ENCODE measurements around the gene USP17L17.
"Not testable (repeated sequence)": the region's sequence is repeated elsewhere in the genome, so short reads cannot be mapped to it uniquely, and the experiment has no call there.

- TF ChIP-seq CTCF (IDR thresholded peaks at IDR 0.05; ENCODE audit: low read length); EZH2 (IDR thresholded peaks at IDR 0.05; ENCODE audit: borderline replicate concordance, low read length): not testable (repeated sequence)
These were observed 18.9 kb downstream of the USP17L17 start, which contains the start of gene USP17L21 for GRCh38 chr4:9262572-9262971.

All from OCI-LY1 (cell line).